ENCODE results near the gene GLP2R.
"Not testable (repeated sequence)": the region's sequence is repeated elsewhere in the genome, so short reads cannot be mapped to it uniquely, and the experiment has no call there.

Gene GLP2R

GRCh38 chr17:9899280-9900043, 73.7 kb downstream of the GLP2R start:
- no peak for DNase-seq (ENCODE audit: low read depth)

- DNase-seq (ENCODE audit: low read depth) = peak; percentile 38
These were observed 74.4 kb downstream of the GLP2R start for GRCh38 chr17:9900044-9900594.

GRCh38 chr17:9900784-9901183, 75.1 kb downstream of the GLP2R start:
- DNase-seq (ENCODE audit: low read depth) = peak; percentile 80

- no peak for DNase-seq (ENCODE audit: low read depth)
These were observed 76.4 kb downstream of the GLP2R start for GRCh38 chr17:9902120-9902519.

GRCh38 chr17:9904277-9905077, 78.8 kb downstream of the GLP2R start:
- no peak for DNase-seq (ENCODE audit: low read depth)

- DNase-seq (ENCODE audit: low read depth) = no peak
These were observed 79.3 kb downstream of the GLP2R start, which contains the start of gene RCVRN for GRCh38 chr17:9905078-9905415. Gene RCVRN, minus strand, starts transcription at chr17:9905271. Its CDS starts 91 bp downstream, at chr17:9905180.

- DNase-seq (ENCODE audit: low read depth) = peak; percentile 15
These were observed 80.2 kb downstream of the GLP2R start for GRCh38 chr17:9905902-9906301.

- DNase-seq (ENCODE audit: low read depth) = no peak
These were observed 80.9 kb downstream of the GLP2R start for GRCh38 chr17:9906616-9907015.

GRCh38 chr17:9907131-9907530, 81.4 kb downstream of the GLP2R start:
- no peak for DNase-seq (ENCODE audit: low read depth)

GRCh38 chr17:9907883-9908648, 82.3 kb downstream of the GLP2R start:
- DNase-seq (ENCODE audit: low read depth) = no peak

- DNase-seq (ENCODE audit: low read depth) = no peak
These were observed 82.9 kb downstream of the GLP2R start for GRCh38 chr17:9908649-9909042.

- no peak for DNase-seq (ENCODE audit: low read depth)
These were observed 85.4 kb downstream of the GLP2R start for GRCh38 chr17:9911089-9911488.

GRCh38 chr17:9912121-9913099, 86.7 kb downstream of the GLP2R start:
- no peak for DNase-seq (ENCODE audit: low read depth)

GRCh38 chr17:9913476-9913875, 87.8 kb downstream of the GLP2R start:
- DNase-seq (ENCODE audit: low read depth) = no peak

- DNase-seq (ENCODE audit: low read depth) = no peak
These were observed 90.4 kb downstream of the GLP2R start for GRCh38 chr17:9916108-9916507.

GRCh38 chr17:9917131-9917530, 91.4 kb downstream of the GLP2R start:
- DNase-seq (ENCODE audit: low read depth) = no peak

GRCh38 chr17:9917801-9918200, 92.1 kb downstream of the GLP2R start:
- no peak for DNase-seq (ENCODE audit: low read depth)

GRCh38 chr17:9918352-9918751, 92.6 kb downstream of the GLP2R start:
- DNase-seq (ENCODE audit: low read depth) = no peak

- no peak for DNase-seq (ENCODE audit: low read depth)
These were observed 93.2 kb downstream of the GLP2R start for GRCh38 chr17:9918804-9919352.

- not testable (repeated sequence) for DNase-seq (ENCODE audit: low read depth)
These were observed 95.5 kb downstream of the GLP2R start for GRCh38 chr17:9921216-9921615.
